A549 (cell line): ENCODE data around the gene HINT3. TPM values are rescaled to one million over a fixed set of nuclear protein-coding genes. Genes with fewer than 3 reads are reported as not detected.

Source experiments
- ATAC-seq, 2 experiments: fragments of 200-7000 bp in 1 of 2; fragments of >200 bp in 1 of 2; cut with Nextera tagmentation in 1 of 2; cut with Tn5 transposase in 1 of 2; 3 replicates each; pipeline versions ENCODE4 v1.8.0 to v1.9.1; 2018 to 2020; ENCODE audit warnings: mild to moderate bottlenecking in 1 of 2, moderate library complexity in 1 of 2
- CTCF ChIA-PET: fragments of 300-600 bp; sonication (Branson Sonifier 250); formaldehyde crosslinking; extraction: SDS; loops from one replicate; lab custom pipeline; 2021; ENCODE audit warnings: antibody characterized with exemption, inconsistent platforms; lab: Yijun Ruan, JAX
- POLR2A ChIA-PET: fragments of 350-600 bp; formaldehyde crosslinking; extraction: SDS; loops from one replicate; lab custom pipeline; 2021; ENCODE audit warnings: antibody characterized with exemption, inconsistent platforms; lab: Yijun Ruan, JAX
- DNase-seq, 2 experiments: peaks; one replicate each; pipeline versions ENCODE4 v3.0.0 to v3.0.0-alpha.2; 2011 to 2016; ENCODE audit warnings: low read depth in 1 of 2, low spot score in 1 of 2
- FAIRE-seq: peaks from 2 replicates; lab custom pipeline; 2011; peaks lifted over from hg19 to GRCh38; lab: Jason Lieb, UNC
- H3K27ac ChIP-seq, 2 experiments: fragments of >200 bp; sonication (Bioruptor Twin); formaldehyde crosslinking; 3 replicates each; pipeline ENCODE4 v1.5.1; 2016 to 2017
- H3K4me1 ChIP-seq: fragments of >200 bp; sonication (Bioruptor Twin); formaldehyde crosslinking; 3 replicates; pipeline ENCODE4 v1.6.1; 2016
- H3K4me2 ChIP-seq: fragments of >200 bp; sonication (Bioruptor Twin); formaldehyde crosslinking; 3 replicates; pipeline ENCODE4 v1.6.1; 2016
- H3K4me3 ChIP-seq: fragments of >200 bp; sonication (Bioruptor Twin); formaldehyde crosslinking; 3 replicates; pipeline ENCODE4 v1.5.1; 2016
- H3K9me3 ChIP-seq: fragments of >200 bp; sonication (Bioruptor Twin); formaldehyde crosslinking; 3 replicates; pipeline ENCODE4 v1.6.1; 2016
- CHD4 ChIP-seq: fragments of 200-600 bp; sonication (generic); IDR thresholded peaks from 2 replicates; pipeline ENCODE4 v1.6.1; 2016; ENCODE audit warnings: antibody characterized with exemption, mild to moderate bottlenecking, borderline replicate concordance
- EHMT2 ChIP-seq: fragments of 200-600 bp; sonication (generic); IDR thresholded peaks from 2 replicates; pipeline ENCODE4 v1.6.1; 2016; ENCODE audit warnings: antibody characterized with exemption, low read depth, mild to moderate bottlenecking, moderate library complexity
- ELK1 ChIP-seq: fragments of 150-350 bp; IDR thresholded peaks from 2 replicates; pipeline ENCODE4 v1.6.1; 2014; ENCODE audit warnings: low read depth, mild to moderate bottlenecking, low read length
- ESRRA ChIP-seq: fragments of 150-350 bp; IDR thresholded peaks from 2 replicates; pipeline ENCODE4 v1.6.1; 2014; ENCODE audit warnings: mild to moderate bottlenecking, low read length, borderline replicate concordance
- HOXA7 ChIP-seq: fragments of 250-450 bp; sonication (Bioruptor Pico); IDR thresholded peaks from 2 replicates; pipeline ENCODE4 v1.5.0; 2020; ENCODE audit warnings: mild to moderate bottlenecking, moderate library complexity
- JUNB ChIP-seq: fragments of >200 bp; sonication (Bioruptor Twin); formaldehyde crosslinking; IDR thresholded peaks from 2 replicates; pipeline ENCODE4 v1.6.1; 2016
- KDM1A ChIP-seq: fragments of 200-600 bp; sonication (generic); IDR thresholded peaks from 2 replicates; pipeline ENCODE4 v1.6.1; 2016; ENCODE audit warnings: low read depth, mild to moderate bottlenecking
- NR3C1 ChIP-seq: fragments of >200 bp; sonication (Bioruptor Twin); formaldehyde crosslinking; IDR thresholded peaks from 3 replicates; pipeline ENCODE4 v1.6.1; 2017
- PBX3 ChIP-seq: IDR thresholded peaks from 2 replicates; pipeline ENCODE4 v1.6.1; 2012
- POLR2A ChIP-seq: IDR thresholded peaks from 2 replicates; pipeline ENCODE4 v1.6.1; 2012; ENCODE audit warnings: mild to moderate bottlenecking, low read length
- SREBF2 ChIP-seq: fragments of 450-650 bp; IDR thresholded peaks from 2 replicates; pipeline ENCODE4 v1.6.1; 2014; ENCODE audit warnings: mild to moderate bottlenecking, moderate library complexity
- TFCP2L1 ChIP-seq: fragments of 250-450 bp; sonication (Bioruptor Pico); IDR thresholded peaks from 2 replicates; pipeline ENCODE4 v1.5.0; 2021; ENCODE audit warnings: mild to moderate bottlenecking
- USF2 ChIP-seq: fragments of 450-650 bp; IDR thresholded peaks from 2 replicates; pipeline ENCODE4 v1.6.1; 2014; ENCODE audit warnings: antibody characterized with exemption
- WGBS: methylation state at CpG from one replicate; pipeline ENCODE4 v1.1.6; 2017; ENCODE audit errors: missing lambda C conversion rate; 5-methylcytosine and 5-hydroxymethylcytosine counted together
- polyA plus RNA-seq, 4 experiments: library from polyadenylated mRNA; depleted of rRNA in 3 of 4; stranded (reverse); fragments of >200 nt; fragmentation: RNase III in 1 of 4; extraction: RNeasy Plus Mini Kit Qiagen cat#74134 plus additional on column Dnase treatment in 1 of 4; gene quantifications; 2 replicates in 3 of 4; 3 replicates in 1 of 4; pipeline ENCODE4 v1.2.3, GENCODE V29; 2011 to 2017
- small RNA-seq, 6 experiments: library from RNA; depleted of rRNA; stranded (forward); fragments of <200 nt; gene quantifications; one replicate each; pipeline ENCODE3, GENCODE V24; 2012

The HINT3 gene
- polyA plus RNA-seq, 2 of the 4 experiments (the other 2 are of a cell fraction), result 4.7 to 13.0 TPM

GRCh38 chr6:126026001-126026400 is 69.4 kb downstream of the HINT3 start:
- Histone ChIP-seq H3K4me3 (no peak overlapping the region), H3K4me2 (no peak overlapping the region), H3K9me3 (no peaks in the 10 kb centered on the region), H3K27ac (no peak overlapping the region), H3K4me1 (peaks cover 17% of the 10 kb centered on the region; the same call in 2 of the 3 replicates)
- CTCF ChIA-PET, result interaction anchor here (0.6 to 0.7 kb wide), 2 partner anchors 134 to 495 kb away, joined by 3 read pairs; no protein-coding TSS in a partner anchor
- FAIRE-seq (no peak), ATAC-seq (no peak), DNase-seq (no peak)
- 89% methylated on average over 2 of the region's 2 CpGs for WGBS
- POLR2A ChIA-PET, result no interaction called here
- no peak for TF ChIP-seq POLR2A
- no peak for TF ChIP-seq NR3C1
- TF ChIP-seq PBX3, result no peak
- no peak for TF ChIP-seq SREBF2
- TF ChIP-seq CHD4, result no peak
- no peak for TF ChIP-seq EHMT2
- no peak for TF ChIP-seq TFCP2L1 (CRISPR knock-in tag)
- no peak for TF ChIP-seq ELK1
- no peak for TF ChIP-seq HOXA7 (CRISPR knock-in tag)
- no peak for TF ChIP-seq KDM1A

- DNase-seq, result no peak
- POLR2A ChIA-PET, result no interaction called here
Measured at GRCh38 chr6:126027601-126028000, 71.0 kb downstream of the HINT3 start.

More at GRCh38 chr6:126027601-126028000, 71.0 kb downstream of the HINT3 start:
- Histone ChIP-seq H3K4me1 (peaks cover 17% of the 10 kb centered on the region; the same call in 2 of the 3 replicates), H3K9me3 (no peaks in the 10 kb centered on the region), H3K4me2 (no peak overlapping the region), H3K4me3 (no peak overlapping the region), H3K27ac (no peak overlapping the region)
- no peak for ATAC-seq
- CTCF ChIA-PET, result no interaction called here
- no peak for FAIRE-seq
- TF ChIP-seq USF2, result no peak
- TF ChIP-seq JUNB, result no peak
- TF ChIP-seq ESRRA, result no peak
- TF ChIP-seq, all 56 proteins: peak for 0

Small RNA genes within 50 kb of the gene (small RNA-seq; reads per million reads assigned to genes)
- 0 reads per million in 6 experiments for gene RNA5SP216

Other genes starting within 250 kb of the HINT3 start
- gene HEY2, start 207.1 kb upstream of the HINT3 start, polyA plus RNA-seq (2011; rRNA removed), result 0.09 TPM in 1 of 2 replicates, not detected in the other
- 0.04 TPM in 1 of 3 replicates, not detected in the others for gene HEY2, start 207.1 kb upstream of the HINT3 start, polyA plus RNA-seq (2017; fragmentation: RNase III; extraction: RNeasy Plus Mini Kit Qiagen cat#74134 plus additional on column Dnase treatment)
- 154 and 195 TPM in 2 replicates for gene NCOA7, start 165.8 kb upstream of the HINT3 start, polyA plus RNA-seq (2011; rRNA removed)
- gene NCOA7, start 165.8 kb upstream of the HINT3 start, polyA plus RNA-seq (2017; fragmentation: RNase III; extraction: RNeasy Plus Mini Kit Qiagen cat#74134 plus additional on column Dnase treatment), result 60.3 to 74.1 TPM (median 66.4 TPM) in 3 replicates
- gene TRMT11, start 29.8 kb downstream of the HINT3 start, polyA plus RNA-seq (2011; rRNA removed), result 33.2 and 44.1 TPM in 2 replicates
- gene TRMT11, start 29.8 kb downstream of the HINT3 start, polyA plus RNA-seq (2017; fragmentation: RNase III; extraction: RNeasy Plus Mini Kit Qiagen cat#74134 plus additional on column Dnase treatment), result 16.1 to 17.4 TPM (median 16.2 TPM) in 3 replicates